GM13976 (cell line): ENCODE data around the gene CFAP46.

Experiments
- DNase-seq: peaks from one replicate; pipeline ENCODE4 v3.0.0; 2012; ENCODE audit warnings: low spot score
- in situ Hi-C: fragments of 300-500 bp; cut with MboI; formaldehyde crosslinking; loops from one replicate; pipeline ENCODE4 v1.12.0; 2022; ENCODE audit warnings: low sequenced_read_pairs, mixed read lengths, inconsistent platforms; ENCODE audit not compliant: unreplicated experiment
- TF ChIP-seq, protein P1 (sequence below): IDR thresholded peaks from 2 replicates; pipeline ENCODE4 v1.5.1; 2012; ENCODE audit warnings: borderline replicate concordance, mild to moderate bottlenecking; ENCODE audit not compliant: insufficient read depth; ENCODE audit errors: extremely low read depth, missing control alignments, control extremely low read depth

The CFAP46 gene

GRCh38 chr10:132786884-132787494, 155.4 kb downstream of the CFAP46 start:
- no peak for DNase-seq
- in situ Hi-C loops, result no loop called here
- TF ChIP-seq, protein P1, sequence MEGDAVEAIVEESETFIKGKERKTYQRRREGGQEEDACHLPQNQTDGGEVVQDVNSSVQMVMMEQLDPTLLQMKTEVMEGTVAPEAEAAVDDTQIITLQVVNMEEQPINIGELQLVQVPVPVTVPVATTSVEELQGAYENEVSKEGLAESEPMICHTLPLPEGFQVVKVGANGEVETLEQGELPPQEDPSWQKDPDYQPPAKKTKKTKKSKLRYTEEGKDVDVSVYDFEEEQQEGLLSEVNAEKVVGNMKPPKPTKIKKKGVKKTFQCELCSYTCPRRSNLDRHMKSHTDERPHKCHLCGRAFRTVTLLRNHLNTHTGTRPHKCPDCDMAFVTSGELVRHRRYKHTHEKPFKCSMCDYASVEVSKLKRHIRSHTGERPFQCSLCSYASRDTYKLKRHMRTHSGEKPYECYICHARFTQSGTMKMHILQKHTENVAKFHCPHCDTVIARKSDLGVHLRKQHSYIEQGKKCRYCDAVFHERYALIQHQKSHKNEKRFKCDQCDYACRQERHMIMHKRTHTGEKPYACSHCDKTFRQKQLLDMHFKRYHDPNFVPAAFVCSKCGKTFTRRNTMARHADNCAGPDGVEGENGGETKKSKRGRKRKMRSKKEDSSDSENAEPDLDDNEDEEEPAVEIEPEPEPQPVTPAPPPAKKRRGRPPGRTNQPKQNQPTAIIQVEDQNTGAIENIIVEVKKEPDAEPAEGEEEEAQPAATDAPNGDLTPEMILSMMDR, result no peak

DNA sequence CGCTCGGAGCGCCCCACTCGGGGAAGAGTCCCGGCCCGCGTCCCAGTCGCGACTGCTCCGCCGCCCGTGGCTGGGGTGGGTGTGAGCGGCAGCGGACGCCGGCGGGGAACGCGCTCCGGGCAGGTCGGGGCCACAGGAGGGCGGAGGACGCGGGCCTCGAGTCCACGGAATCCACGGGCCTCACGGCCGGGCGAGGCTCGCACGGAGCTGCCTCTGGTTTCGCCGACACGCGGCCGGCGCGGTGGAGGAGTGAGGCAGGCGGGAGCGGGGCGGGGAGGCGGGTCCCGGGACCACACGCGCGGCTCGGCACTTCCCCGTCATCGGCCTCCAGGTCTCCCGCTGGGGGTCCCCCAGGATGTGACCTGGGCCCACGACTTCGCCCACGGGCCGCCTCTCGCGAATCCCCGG, 155.9 kb downstream of the CFAP46 start:
- TF ChIP-seq, protein P1, result no peak
- in situ Hi-C loops, result no loop called here
- no peak for DNase-seq

DNA sequence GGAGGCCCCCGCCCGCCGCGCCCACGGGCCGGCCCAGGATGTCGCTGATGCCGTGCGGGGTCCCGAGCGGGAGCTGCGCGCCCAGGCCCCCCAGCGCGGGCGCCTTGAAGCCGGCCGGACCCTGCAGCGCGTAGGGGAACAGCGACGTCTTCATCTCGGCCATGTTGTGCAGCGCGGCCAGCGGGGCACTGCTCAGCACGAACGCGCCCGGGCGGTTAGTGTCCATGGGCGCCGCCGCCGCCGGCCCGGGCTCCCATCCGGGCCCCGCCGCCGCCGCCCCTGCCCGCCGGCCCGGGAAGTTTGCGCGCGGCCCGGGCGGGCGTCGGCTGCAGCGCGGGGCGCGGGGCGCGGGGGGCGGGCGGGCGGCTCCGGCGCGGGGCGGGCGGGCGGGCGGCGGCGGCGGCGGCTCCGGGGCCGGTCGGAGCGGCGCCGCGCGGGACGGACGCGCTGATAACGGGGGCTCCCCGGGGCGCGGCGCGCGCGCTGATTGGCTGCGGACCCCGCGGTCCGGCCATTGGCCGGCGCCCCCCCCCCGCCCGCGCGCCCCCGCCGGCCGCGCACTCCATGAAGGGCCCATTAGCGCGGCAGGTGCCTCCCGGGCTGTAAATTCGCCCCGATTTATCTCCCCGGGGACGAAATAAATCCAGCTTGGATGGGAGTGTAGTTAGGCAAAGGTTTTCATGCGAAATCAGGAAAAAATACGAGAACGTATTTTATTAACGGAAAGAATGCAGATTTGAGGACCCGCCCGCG, 156.5 kb downstream of the CFAP46 start, which contains the start of gene NKX6-2:
NKX6-2 (minus strand) TSS at position 425 of the 753 bp plus-strand sequence; CDS start at position 226, 199 bp downstream.
- DNase-seq, result no peak
- in situ Hi-C loops, result no loop called here
- TF ChIP-seq, protein P1, result no peak

GRCh38 chr10:132784866-132785722, 157.3 kb downstream of the CFAP46 start:
- in situ Hi-C loops, result no loop called here
- TF ChIP-seq, protein P1, result no peak

GRCh38 chr10:132783940-132784865, 158.2 kb downstream of the CFAP46 start:
- in situ Hi-C loops, result no loop called here
- TF ChIP-seq, protein P1, result no peak
- no peak for DNase-seq

More at GRCh38 chr10:132784866-132785722, 157.3 kb downstream of the CFAP46 start:
- no peak for DNase-seq
